HFFc6 (cell line): ENCODE results near the gene GALNT14. TPM values are rescaled to one million over a fixed set of nuclear protein-coding genes. Genes with fewer than 3 reads are reported as not detected.

Source experiments
- DNase-seq: peaks from one replicate; pipeline ENCODE4 v3.0.0-alpha.2; 2018
- H3K27ac Mint-ChIP-seq: 2 replicates; pipeline ENCODE4 v1.8.0; 2020; ENCODE audit warnings: mild to moderate bottlenecking, mixed read lengths
- H3K27me3 Mint-ChIP-seq: 2 replicates; pipeline ENCODE4 v1.8.0; 2021; ENCODE audit warnings: mild to moderate bottlenecking, moderate library complexity, mixed read lengths; ENCODE audit not compliant: insufficient read depth
- H3K36me3 Mint-ChIP-seq: 2 replicates; pipeline ENCODE4 v1.8.0; 2021; ENCODE audit warnings: low read depth, mixed read lengths
- H3K4me1 Mint-ChIP-seq: 2 replicates; pipeline ENCODE4 v1.8.0; 2020; ENCODE audit warnings: low read depth, mixed read lengths
- H3K4me3 Mint-ChIP-seq: 2 replicates; pipeline ENCODE4 v1.8.0; 2020; ENCODE audit warnings: mild to moderate bottlenecking, moderate library complexity, mixed read lengths
- H3K9me3 Mint-ChIP-seq: 2 replicates; pipeline ENCODE4 v1.8.0; 2020; ENCODE audit warnings: mild to moderate bottlenecking, mixed read lengths
- CTCF ChIP-seq: fragments of 200-600 bp; sonication (generic); IDR thresholded peaks from 2 replicates; pipeline ENCODE4 v1.5.0; 2021; ENCODE audit warnings: antibody characterized with exemption, mild to moderate bottlenecking
- total RNA-seq, 6 experiments: library from RNA; stranded (reverse); fragmentation: NEBNext Ultra II Directional; extraction: Animal tissue kit (Norgen Biotek cat#: 25700); gene quantifications; 2 replicates in 1 of 6; 3 replicates in 5 of 6; pipeline ENCODE4 v1.2.3, GENCODE V29; 2021

The GALNT14 gene
- total RNA-seq, 6 experiments from 2014 or later: 0.11 to 1.0 (median 0.25) TPM; not detected in 1

- H3K9me3 Mint-ChIP-seq: peaks cover 1% of the 10 kb centered on the region; the same call in 1 of the 2 replicates
- no peaks in the 10 kb centered on the region for H3K36me3 Mint-ChIP-seq
- no peak overlapping the region for H3K27ac Mint-ChIP-seq
- H3K27me3 Mint-ChIP-seq: peaks cover 4% of the 10 kb centered on the region
- no peak overlapping the region for H3K4me3 Mint-ChIP-seq
- no peaks in the 10 kb centered on the region for H3K4me1 Mint-ChIP-seq
- TF ChIP-seq CTCF: no peak
- DNase-seq: no peak
These were observed 71.0 kb downstream of the GALNT14 start for GRCh38 chr2:31067259-31067658.

- Mint-ChIP-seq H3K36me3 (no peaks in the 10 kb centered on the region), H3K27me3 (peaks cover 4% of the 10 kb centered on the region), H3K9me3 (no peaks in the 10 kb centered on the region; the same call in 1 of the 2 replicates), H3K4me3 (no peak overlapping the region), H3K4me1 (no peaks in the 10 kb centered on the region), H3K27ac (no peak overlapping the region)
- TF ChIP-seq CTCF: no peak
- no peak for DNase-seq
These were observed 71.7 kb downstream of the GALNT14 start for GRCh38 chr2:31066551-31066950.

GRCh38 chr2:31066086-31066485 lies 72.2 kb downstream of the GALNT14 start:
- H3K27ac Mint-ChIP-seq: no peak overlapping the region
- no peaks in the 10 kb centered on the region for H3K4me1 Mint-ChIP-seq
- no peaks in the 10 kb centered on the region; the same call in 1 of the 2 replicates for H3K9me3 Mint-ChIP-seq
- no peaks in the 10 kb centered on the region for H3K36me3 Mint-ChIP-seq
- H3K4me3 Mint-ChIP-seq: no peak overlapping the region
- TF ChIP-seq CTCF: no peak
- peaks cover 4% of the 10 kb centered on the region for H3K27me3 Mint-ChIP-seq
- no peak for DNase-seq

- DNase-seq: no peak
- no peaks in the 10 kb centered on the region; the same call in 1 of the 2 replicates for H3K9me3 Mint-ChIP-seq
- no peak overlapping the region for H3K27ac Mint-ChIP-seq
- no peak overlapping the region for H3K4me3 Mint-ChIP-seq
- TF ChIP-seq CTCF: no peak
- peaks cover 4% of the 10 kb centered on the region for H3K27me3 Mint-ChIP-seq
- no peaks in the 10 kb centered on the region for H3K36me3 Mint-ChIP-seq
- H3K4me1 Mint-ChIP-seq: no peaks in the 10 kb centered on the region
These were observed 72.9 kb downstream of the GALNT14 start for GRCh38 chr2:31065356-31065755.

- no peaks in the 10 kb centered on the region; the same call in 1 of the 2 replicates for H3K27me3 Mint-ChIP-seq
- no peak overlapping the region for H3K4me3 Mint-ChIP-seq
- no peaks in the 10 kb centered on the region for H3K4me1 Mint-ChIP-seq
These were observed 77.8 kb downstream of the GALNT14 start for GRCh38 chr2:31060397-31060796.

More at GRCh38 chr2:31060397-31060796, 77.8 kb downstream of the GALNT14 start:
- Mint-ChIP-seq H3K27ac (no peak overlapping the region), H3K36me3 (no peaks in the 10 kb centered on the region), H3K9me3 (no peaks in the 10 kb centered on the region; the same call in 1 of the 2 replicates)
- no peak for DNase-seq
- TF ChIP-seq CTCF: no peak
